ENCODE measurements around the gene RRAD. TPM values are rescaled to one million over a fixed set of nuclear protein-coding genes. Genes with fewer than 3 reads are reported as not detected.

The RRAD gene
- total RNA-seq, 1 donor from 2014 or later: 11.1 TPM

GRCh38 chr16:66905633-66906539, 19.4 kb downstream of the RRAD start:
- H3K4me1 ChIP-seq: peaks cover 14% of the 10 kb centered on the region
- no peak for DNase-seq
- H3K27ac ChIP-seq: peak overlapping the region; percentile 61
- no peak for ATAC-seq
- no peaks in the 10 kb centered on the region for H3K9me3 ChIP-seq
- H3K27me3 ChIP-seq: no peaks in the 10 kb centered on the region
- no peaks in the 10 kb centered on the region for H3K36me3 ChIP-seq
- intact Hi-C loops (cut with DNase I): no loop called here
- no peak for TF ChIP-seq CTCF (IDR thresholded peaks at IDR 0.05)
- no peak overlapping the region for H3K4me3 ChIP-seq

GRCh38 chr16:66904846-66905632, 20.3 kb downstream of the RRAD start:
- intact Hi-C loops (cut with DNase I): no loop called here
- Histone ChIP-seq H3K27ac (peak overlapping the region; percentile 61), H3K4me3 (no peak overlapping the region), H3K36me3 (no peaks in the 10 kb centered on the region), H3K9me3 (no peaks in the 10 kb centered on the region), H3K27me3 (no peaks in the 10 kb centered on the region), H3K4me1 (peaks cover 21% of the 10 kb centered on the region)
- no peak for DNase-seq
- no peak for TF ChIP-seq CTCF (IDR thresholded peaks at IDR 0.05)
- no peak for ATAC-seq

DNA sequence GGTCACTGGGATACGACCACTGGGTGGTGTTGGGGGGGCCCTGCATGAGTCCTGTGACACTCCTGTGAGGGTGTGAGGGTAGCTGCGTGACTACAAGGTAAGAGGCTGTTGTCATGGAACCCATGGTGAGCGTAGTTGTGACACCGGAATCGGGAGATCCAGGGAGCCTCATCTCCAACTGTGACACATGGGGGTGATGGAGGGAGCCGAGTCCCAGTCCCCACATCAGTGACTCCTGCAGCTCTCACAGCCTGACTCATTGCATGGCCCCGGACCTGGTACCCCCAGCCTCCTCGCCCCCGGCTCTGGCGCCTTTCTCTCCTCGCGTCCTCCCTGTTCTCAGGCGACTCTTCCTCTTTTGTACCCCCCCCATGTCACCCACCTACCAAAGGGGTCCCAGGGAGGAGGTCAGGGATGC, 20.9 kb downstream of the RRAD start:
- Histone ChIP-seq H3K36me3 (no peaks in the 10 kb centered on the region), H3K27ac (peak overlapping the region; percentile 61), H3K4me3 (no peak overlapping the region), H3K4me1 (peaks cover 27% of the 10 kb centered on the region), H3K27me3 (no peaks in the 10 kb centered on the region), H3K9me3 (no peaks in the 10 kb centered on the region)
- no peak for ATAC-seq
- no peak for TF ChIP-seq CTCF (IDR thresholded peaks at IDR 0.05)
- intact Hi-C loops (cut with DNase I): no loop called here
- DNase-seq: no peak

DNA sequence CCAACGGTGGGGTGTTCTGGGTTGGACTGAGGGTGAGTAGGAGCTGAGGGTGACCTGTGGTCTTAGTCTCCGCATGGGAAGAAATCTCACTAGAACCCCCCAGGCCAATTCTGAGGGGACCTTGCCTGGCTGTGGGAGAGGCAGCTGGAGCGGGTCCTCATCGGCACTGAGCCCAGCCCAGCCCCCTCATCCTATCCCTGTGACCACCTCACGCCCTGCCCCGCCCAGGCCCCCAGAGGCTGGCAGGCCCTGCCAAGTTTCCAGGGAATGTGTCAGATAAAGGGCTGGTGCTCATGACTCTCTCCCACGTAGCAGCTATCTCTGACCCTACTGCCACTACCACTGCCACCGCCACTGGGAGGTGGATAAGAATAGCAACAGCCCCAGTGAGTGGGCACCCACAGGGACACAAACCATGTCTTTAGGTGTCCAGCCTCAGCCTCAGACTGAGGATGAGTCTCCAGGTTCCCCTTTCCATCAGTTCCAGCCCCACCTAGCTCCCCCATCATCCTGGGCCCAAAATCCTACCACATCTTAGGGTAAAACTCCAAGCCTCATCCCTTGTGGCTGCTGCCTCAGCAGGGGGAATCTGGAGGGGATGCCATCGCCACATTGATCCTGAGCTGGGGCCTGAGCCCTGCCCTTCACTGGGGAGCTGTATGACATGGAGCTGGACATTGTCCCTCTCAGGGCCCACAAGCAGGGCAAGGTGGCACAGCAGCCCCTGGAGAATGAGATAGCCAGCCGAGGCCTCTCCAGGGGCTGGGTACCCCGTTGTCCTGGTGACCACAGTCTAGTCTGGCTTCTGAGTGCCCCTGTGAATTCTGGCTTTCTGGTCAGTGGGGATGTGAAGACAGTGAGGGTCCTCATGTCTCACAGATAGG, 21.5 kb downstream of the RRAD start:
- no peak for ATAC-seq
- intact Hi-C loops (cut with DNase I): no loop called here
- no peak for TF ChIP-seq CTCF (IDR thresholded peaks at IDR 0.05)
- Histone ChIP-seq H3K4me1 (peaks cover 34% of the 10 kb centered on the region), H3K9me3 (no peaks in the 10 kb centered on the region), H3K36me3 (no peaks in the 10 kb centered on the region), H3K27me3 (no peaks in the 10 kb centered on the region), H3K4me3 (no peak overlapping the region), H3K27ac (peak overlapping the region; percentile 61)
- DNase-seq: no peak
